HepG2 (cell line): ENCODE measurements around the gene LRSAM1. TPM values are rescaled to one million over a fixed set of nuclear protein-coding genes. Genes with fewer than 3 reads are reported as not detected.

Experiments
- ATAC-seq: fragments of 200-7000 bp; cut with Tn5 transposase; 3 replicates; pipeline ENCODE4 v1.9.1; 2020; ENCODE audit warnings: mild to moderate bottlenecking, moderate library complexity
- BruUV-seq: library from RNA; stranded (reverse); fragments of 400-500 nt; replicated peaks from 2 replicates; lab custom pipeline; 2021; lab: Mats Ljungman, UMichigan
- CTCF ChIA-PET: fragments of 300-600 bp; formaldehyde crosslinking; extraction: SDS; loops from one replicate; lab custom pipeline; 2021; ENCODE audit warnings: low total read pairs, inconsistent platforms, low intra/inter-chr PET ratio; lab: Yijun Ruan, JAX
- POLR2A ChIA-PET: fragments of 350-600 bp; sonication (Branson Sonifier 250); formaldehyde crosslinking; loops from one replicate; lab custom pipeline; 2020; ENCODE audit warnings: antibody characterized with exemption, inconsistent platforms; lab: Yijun Ruan, JAX
- DNase-seq: peaks from one replicate; pipeline ENCODE4 v3.0.0-alpha.2; 2015; ENCODE audit warnings: low spot score
- FAIRE-seq: peaks from 3 replicates; lab custom pipeline; 2011; peaks lifted over from hg19 to GRCh38; lab: Jason Lieb, UNC
- H2AFZ ChIP-seq: one replicate; pipeline ENCODE4 v1.6.1; 2011; ENCODE audit warnings: low read length, inconsistent platforms
- H3K27ac ChIP-seq: fragments of 300-600 bp; 3 replicates; pipeline ENCODE4 v1.8.0; 2011; ENCODE audit warnings: mixed run types, mild to moderate bottlenecking, mixed read lengths, low read length, inconsistent platforms; ENCODE audit not compliant: insufficient read depth; ENCODE audit errors: extremely low read length
- H3K27me3 ChIP-seq, 2 experiments: fragments of 200-600 bp in 1 of 2; 2 replicates in 1 of 2; 3 replicates in 1 of 2; pipeline versions ENCODE4 v1.6.0 to v1.8.0; 2011; ENCODE audit warnings: low read length in 2 of 2, mild to moderate bottlenecking in 2 of 2, moderate library complexity in 2 of 2, inconsistent platforms in 1 of 2; ENCODE audit not compliant: insufficient read depth in 2 of 2, control insufficient read depth in 1 of 2
- H3K36me3 ChIP-seq, 2 experiments: fragments of 200-600 bp in 1 of 2; replicated peaks in 1 of 2; 2 replicates in 1 of 2; 3 replicates in 1 of 2; pipeline versions ENCODE4 v1.5.1 to v1.8.0; 2011; ENCODE audit warnings: low read length in 2 of 2, inconsistent platforms in 1 of 2; ENCODE audit not compliant: insufficient read depth in 2 of 2, control insufficient read depth in 1 of 2
- H3K4me1 ChIP-seq: 2 replicates; pipeline ENCODE4 v1.5.1; 2012; ENCODE audit warnings: low read length, inconsistent platforms; ENCODE audit not compliant: insufficient read depth
- H3K4me2 ChIP-seq: 2 replicates; pipeline ENCODE4 v1.6.0; 2011; ENCODE audit warnings: low read depth, low read length, inconsistent platforms
- H3K4me3 ChIP-seq, 3 experiments: fragments of 200-600 bp in 1 of 3; sonication (generic), shearing (Covaris generic) in 1 of 3; replicated peaks in 1 of 3; 2 replicates each; pipeline ENCODE4 v1.5.1; 2011 to 2016; ENCODE audit warnings: low read length in 3 of 3, inconsistent platforms in 2 of 3, low read depth in 2 of 3, mild to moderate bottlenecking in 2 of 3, control low read depth in 1 of 3, mixed read lengths in 1 of 3; ENCODE audit not compliant: insufficient read depth in 1 of 3
- H3K79me2 ChIP-seq: one replicate; pipeline ENCODE4 v1.6.1; 2011; ENCODE audit warnings: low read length, inconsistent platforms; ENCODE audit not compliant: insufficient read depth
- H3K9ac ChIP-seq: 2 replicates; pipeline ENCODE4 v1.6.0; 2011; ENCODE audit warnings: mild to moderate bottlenecking, low read depth, low read length, inconsistent platforms; ENCODE audit not compliant: insufficient read depth
- H3K9me3 ChIP-seq: 2 replicates; pipeline ENCODE4 v1.5.1; 2012; ENCODE audit warnings: mild to moderate bottlenecking, low read length
- H4K20me1 ChIP-seq: 2 replicates; pipeline ENCODE4 v1.6.0; 2011; ENCODE audit warnings: inconsistent platforms, mild to moderate bottlenecking, low read length, moderate library complexity; ENCODE audit not compliant: insufficient read depth
- ETV6 ChIP-seq: sonication (generic); formaldehyde crosslinking; conservative IDR thresholded peaks from 2 replicates; pipeline ENCODE4 v1.4.0; 2020; ENCODE audit warnings: missing genetic modification reagents
- FOXA3 ChIP-seq: IDR thresholded peaks from 2 replicates; pipeline ENCODE4 v1.6.1; 2016; ENCODE audit warnings: missing genetic modification reagents, missing compliant biosample characterization
- GFI1 ChIP-seq: sonication (generic); formaldehyde crosslinking; IDR thresholded peaks from 2 replicates; pipeline ENCODE4 v1.5.0; 2020; ENCODE audit warnings: missing genetic modification reagents, mild to moderate bottlenecking, borderline replicate concordance
- HNRNPK ChIP-seq: fragments of 200-400 bp; formaldehyde crosslinking; IDR thresholded peaks from 2 replicates; pipeline ENCODE4 v1.6.1; 2018; ENCODE audit warnings: low read length, low read depth, moderate library complexity, mild to moderate bottlenecking; ENCODE audit not compliant: poor library complexity, severe bottlenecking
- KLF12 ChIP-seq: sonication (generic); formaldehyde crosslinking; IDR thresholded peaks from 2 replicates; pipeline ENCODE4 v1.4.0; 2020; ENCODE audit warnings: missing genetic modification reagents, borderline replicate concordance
- ONECUT2 ChIP-seq: sonication (generic); formaldehyde crosslinking; IDR thresholded peaks from 2 replicates; pipeline ENCODE4 v1.4.0; 2020; ENCODE audit warnings: missing genetic modification reagents
- RBFOX2 ChIP-seq: fragments of 200-400 bp; formaldehyde crosslinking; IDR thresholded peaks from 2 replicates; pipeline ENCODE4 v1.6.1; 2017; ENCODE audit warnings: low read depth, mild to moderate bottlenecking, low read length
- RBM22 ChIP-seq: fragments of 200-400 bp; formaldehyde crosslinking; optimal IDR thresholded peaks from 2 replicates; pipeline ENCODE3; 2017; ENCODE audit warnings: mild to moderate bottlenecking, low read length, moderate library complexity
- SMAD3 ChIP-seq: sonication (generic); formaldehyde crosslinking; IDR thresholded peaks from 2 replicates; pipeline ENCODE4 v1.4.0; 2020; ENCODE audit warnings: missing genetic modification reagents
- SNAPC4 ChIP-seq: sonication (generic); formaldehyde crosslinking; IDR thresholded peaks from 2 replicates; pipeline ENCODE4 v1.4.0; 2020; ENCODE audit warnings: mild to moderate bottlenecking, missing genetic modification reagents
- SRSF9 ChIP-seq: fragments of 200-400 bp; formaldehyde crosslinking; IDR thresholded peaks from 2 replicates; pipeline ENCODE4 v1.6.1; 2018; ENCODE audit warnings: borderline replicate concordance, mild to moderate bottlenecking, low read depth, low read length; ENCODE audit not compliant: insufficient read depth, poor library complexity, severe bottlenecking
- TFDP2 ChIP-seq: sonication (generic); formaldehyde crosslinking; IDR thresholded peaks from 2 replicates; pipeline ENCODE4 v1.4.0; 2020; ENCODE audit warnings: missing genetic modification reagents
- ZBTB34 ChIP-seq: sonication (generic); formaldehyde crosslinking; IDR thresholded peaks from 2 replicates; pipeline ENCODE4 v1.8.0; 2022; ENCODE audit warnings: mild to moderate bottlenecking, missing genetic modification reagents
- ZNF543 ChIP-seq: sonication (generic); formaldehyde crosslinking; IDR thresholded peaks from 2 replicates; pipeline ENCODE4 v1.4.0; 2020; ENCODE audit warnings: mild to moderate bottlenecking, missing genetic modification reagents
- ZNF713 ChIP-seq: sonication (generic); formaldehyde crosslinking; IDR thresholded peaks from 2 replicates; pipeline ENCODE4 v1.4.0; 2020; ENCODE audit warnings: mild to moderate bottlenecking, missing genetic modification reagents
- WGBS: methylation state at CpG from one replicate; pipeline ENCODE4 v1.1.6; 2017; ENCODE audit warnings: low lambda C conversion rate; 5-methylcytosine and 5-hydroxymethylcytosine counted together
- in situ Hi-C: cut with HindIII; loops from 2 replicates; pipeline ENCODE4 v1.10.0; 2017; ENCODE audit warnings: low pct_unique_long_range_greater_than_20kb; ENCODE audit not compliant: extremely low pct_ligation_motif_present
- intact Hi-C: fragments of 100-400 bp; cut with micrococcal nuclease; formaldehyde crosslinking; loops from one replicate; pipeline ENCODE4 v1.10.0; 2022; ENCODE audit not compliant: unreplicated experiment
- polyA plus RNA-seq, 8 experiments: library from polyadenylated mRNA; depleted of rRNA in 3 of 8; stranded (reverse) in 7 of 8; unstranded in 1 of 8; fragments of >200 nt; fragmentation: Illumina TruSeq in 4 of 8; extraction: Trizol in 4 of 8; gene quantifications; 2 replicates each; pipeline versions ENCODE4 v1.2.1 to v1.2.3, GENCODE V29; 2011 to 2016; ENCODE audit warnings: low read depth in 4 of 8, missing spikeins in 1 of 8, mixed read lengths in 1 of 8; ENCODE audit not compliant: insufficient read depth in 1 of 8
- total RNA-seq, 5 experiments: library from RNA; depleted of rRNA; stranded (reverse); fragments of >200 nt; fragmentation: Illumina TruSeq; extraction: Trizol; gene quantifications; 2 replicates each; pipeline ENCODE4 v1.2.3, GENCODE V29; 2016; ENCODE audit warnings: low read depth in 1 of 5

LRSAM1 gene
- total and polyA plus RNA-seq, 2 of the 13 experiments (the other 11 are each of a cell fraction or from before 2014, with no cell fraction given): 8.7 to 10.2 TPM

- no peak overlapping the region for H3K9ac ChIP-seq
- peaks cover 45% of the 10 kb centered on the region for H4K20me1 ChIP-seq
- no TSS peak for BruUV-seq
- no peak for ATAC-seq
- intact Hi-C loops: no loop called here
- H3K4me1 ChIP-seq: peaks cover 22% of the 10 kb centered on the region
- H3K4me3 ChIP-seq: no peak overlapping the region
- POLR2A ChIA-PET: interaction anchor here (0.9 to 2.3 kb wide), 4 partner anchors 9 to 50 kb away, joined by 3 to 10 read pairs (median 6); partner anchors contain the start of genes SLC2A8 and ZNF79
- in situ Hi-C loops: no loop called here
- H2AFZ ChIP-seq: no peak overlapping the region
- H3K4me2 ChIP-seq: no peak overlapping the region
- peak overlapping the region; percentile 26 for H3K27ac ChIP-seq
- peaks cover 12 to 71% of the 10 kb centered on the region in 2 experiments for H3K36me3 ChIP-seq
- no peaks in the 10 kb centered on the region for H3K9me3 ChIP-seq
- CTCF ChIA-PET: no interaction called here
- no peaks in the 10 kb centered on the region; a peak in 1 of 5 replicates for H3K27me3 ChIP-seq
- H3K79me2 ChIP-seq: peaks cover 32% of the 10 kb centered on the region
- 91% methylated on average over 6 of the region's 7 CpGs for WGBS
- DNase-seq: no peak
- no peak for FAIRE-seq
- TF ChIP-seq RBM22 (peak; percentile 10), HNRNPK (no peak), ONECUT2 (no peak), SMAD3 (CRISPR knock-in tag) (no peak), FOXA3 (CRISPR knock-in tag) (peak; percentile 18; the same call in 1 of the 2 replicates), ZNF713 (CRISPR knock-in tag) (no peak), RBFOX2 (0 out of 2 replicates have a peak, but pooled peaks have one; percentile 65), ZBTB34 (CRISPR knock-in tag) (no peak), ETV6 (CRISPR knock-in tag) (no peak), SRSF9 (no peak), KLF12 (no peak), SNAPC4 (no peak), ZNF543 (CRISPR knock-in tag) (no peak), TFDP2 (CRISPR knock-in tag) (0 out of 2 replicates have a peak, but pooled peaks have one; percentile 6), GFI1 (CRISPR knock-in tag) (no peak)
These were observed 4.4 kb upstream of the LRSAM1 start for GRCh38 chr9:127446713-127447415.
